SH-SY5Y (cell line): ENCODE results near the gene KLHL29.

ENCODE experiments used
- GATA2 ChIP-seq: IDR thresholded peaks from 2 replicates; pipeline ENCODE4 v1.6.1; 2011; ENCODE audit warnings: mild to moderate bottlenecking, low read depth, low read length
- GATA3 ChIP-seq: IDR thresholded peaks from 2 replicates; pipeline ENCODE4 v1.6.1; 2011; ENCODE audit warnings: low read depth, mild to moderate bottlenecking, low read length, moderate library complexity

DNA sequence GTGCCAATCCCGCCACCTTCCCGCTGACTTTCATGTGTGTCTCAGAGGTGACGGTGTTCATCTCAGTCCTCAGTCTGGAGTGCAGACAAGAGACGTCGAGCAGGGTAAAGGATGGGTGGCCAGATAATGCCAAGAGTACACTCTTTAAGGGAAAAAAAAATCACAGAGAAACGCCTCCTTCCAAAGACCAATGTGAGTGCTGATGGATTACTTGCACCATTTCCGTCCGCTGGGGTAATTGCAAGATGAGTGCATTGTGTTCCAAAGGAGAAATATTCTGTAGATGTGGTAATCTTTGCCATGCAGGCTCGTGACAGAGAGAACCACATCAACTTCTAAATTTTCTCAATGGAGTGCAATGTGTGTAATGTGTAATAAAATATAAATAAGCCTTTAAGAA, 81.0 kb downstream of the KLHL29 start:
- no peak for TF ChIP-seq GATA3
- TF ChIP-seq GATA2: no peak
